ENCODE measurements around the gene CAMK2A. TPM values are rescaled to one million over a fixed set of nuclear protein-coding genes. Genes with fewer than 3 reads are reported as not detected.

Gene CAMK2A
- total and polyA plus RNA-seq, 2 experiments from 2014 or later: 0.18 TPM; not detected in 1

DNA sequence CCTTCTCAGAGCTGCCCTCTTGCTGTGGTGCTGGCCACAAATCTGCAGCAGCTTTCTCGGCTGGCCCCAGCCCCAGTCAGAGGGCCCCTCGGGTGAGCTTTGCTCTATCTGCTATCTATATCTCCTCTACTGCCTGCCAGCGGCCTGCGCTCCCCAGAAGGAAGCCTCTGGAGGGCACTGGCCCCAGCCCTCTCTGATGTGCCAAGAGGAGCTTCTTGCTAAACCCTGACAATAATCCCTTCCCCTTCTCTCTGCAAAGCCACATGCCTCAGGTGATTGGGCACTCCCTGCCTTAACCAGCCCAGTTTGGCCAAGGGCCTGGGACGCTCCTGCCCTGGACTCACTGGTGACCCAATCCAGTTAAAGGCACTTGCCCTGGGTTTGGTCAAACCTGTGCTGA is 42.7 kb downstream of the CAMK2A start:
- H3K27ac Mint-ChIP-seq: no peak overlapping the region

More for the DNA sequence above, 42.7 kb downstream of the CAMK2A start:
- ATAC-seq (no peak), DNase-seq (ENCODE audit: low spot score) (no peak)
- H3K36me3 ChIP-seq (ENCODE audit: insufficient read depth): no peaks in the 10 kb centered on the region
- TF ChIP-seq CREB1 (CRISPR knock-in tag; IDR thresholded peaks at IDR 0.05; ENCODE audit: low read depth) (no peak), EZH2phosphoT487 (IDR thresholded peaks at IDR 0.05; ENCODE audit: unreplicated experiment) (no peak), ZNF331 (CRISPR knock-in tag; IDR thresholded peaks at IDR 0.05; ENCODE audit: low read depth) (no peak), EZH2 (IDR thresholded peaks at IDR 0.05; ENCODE audit: low read depth, unreplicated experiment) (no peak), POLR2AphosphoS5 (IDR thresholded peaks at IDR 0.05; ENCODE audit: low read depth) (no peak), STAT1 (IDR thresholded peaks at IDR 0.05; ENCODE audit: unreplicated experiment) (no peak), ETS1 (IDR thresholded peaks at IDR 0.05) (no peak), NANOG (IDR thresholded peaks at IDR 0.05; ENCODE audit: borderline replicate concordance) (no peak), ZNF114 (CRISPR knock-in tag; IDR thresholded peaks at IDR 0.05) (no peak), JUNB (IDR thresholded peaks at IDR 0.05; ENCODE audit: unreplicated experiment) (no peak), CTCF (conservative IDR thresholded peaks at IDR 0.05; ENCODE audit: low read depth in 2 of 2) (no peak)
- TF ChIP-seq, protein P1, sequence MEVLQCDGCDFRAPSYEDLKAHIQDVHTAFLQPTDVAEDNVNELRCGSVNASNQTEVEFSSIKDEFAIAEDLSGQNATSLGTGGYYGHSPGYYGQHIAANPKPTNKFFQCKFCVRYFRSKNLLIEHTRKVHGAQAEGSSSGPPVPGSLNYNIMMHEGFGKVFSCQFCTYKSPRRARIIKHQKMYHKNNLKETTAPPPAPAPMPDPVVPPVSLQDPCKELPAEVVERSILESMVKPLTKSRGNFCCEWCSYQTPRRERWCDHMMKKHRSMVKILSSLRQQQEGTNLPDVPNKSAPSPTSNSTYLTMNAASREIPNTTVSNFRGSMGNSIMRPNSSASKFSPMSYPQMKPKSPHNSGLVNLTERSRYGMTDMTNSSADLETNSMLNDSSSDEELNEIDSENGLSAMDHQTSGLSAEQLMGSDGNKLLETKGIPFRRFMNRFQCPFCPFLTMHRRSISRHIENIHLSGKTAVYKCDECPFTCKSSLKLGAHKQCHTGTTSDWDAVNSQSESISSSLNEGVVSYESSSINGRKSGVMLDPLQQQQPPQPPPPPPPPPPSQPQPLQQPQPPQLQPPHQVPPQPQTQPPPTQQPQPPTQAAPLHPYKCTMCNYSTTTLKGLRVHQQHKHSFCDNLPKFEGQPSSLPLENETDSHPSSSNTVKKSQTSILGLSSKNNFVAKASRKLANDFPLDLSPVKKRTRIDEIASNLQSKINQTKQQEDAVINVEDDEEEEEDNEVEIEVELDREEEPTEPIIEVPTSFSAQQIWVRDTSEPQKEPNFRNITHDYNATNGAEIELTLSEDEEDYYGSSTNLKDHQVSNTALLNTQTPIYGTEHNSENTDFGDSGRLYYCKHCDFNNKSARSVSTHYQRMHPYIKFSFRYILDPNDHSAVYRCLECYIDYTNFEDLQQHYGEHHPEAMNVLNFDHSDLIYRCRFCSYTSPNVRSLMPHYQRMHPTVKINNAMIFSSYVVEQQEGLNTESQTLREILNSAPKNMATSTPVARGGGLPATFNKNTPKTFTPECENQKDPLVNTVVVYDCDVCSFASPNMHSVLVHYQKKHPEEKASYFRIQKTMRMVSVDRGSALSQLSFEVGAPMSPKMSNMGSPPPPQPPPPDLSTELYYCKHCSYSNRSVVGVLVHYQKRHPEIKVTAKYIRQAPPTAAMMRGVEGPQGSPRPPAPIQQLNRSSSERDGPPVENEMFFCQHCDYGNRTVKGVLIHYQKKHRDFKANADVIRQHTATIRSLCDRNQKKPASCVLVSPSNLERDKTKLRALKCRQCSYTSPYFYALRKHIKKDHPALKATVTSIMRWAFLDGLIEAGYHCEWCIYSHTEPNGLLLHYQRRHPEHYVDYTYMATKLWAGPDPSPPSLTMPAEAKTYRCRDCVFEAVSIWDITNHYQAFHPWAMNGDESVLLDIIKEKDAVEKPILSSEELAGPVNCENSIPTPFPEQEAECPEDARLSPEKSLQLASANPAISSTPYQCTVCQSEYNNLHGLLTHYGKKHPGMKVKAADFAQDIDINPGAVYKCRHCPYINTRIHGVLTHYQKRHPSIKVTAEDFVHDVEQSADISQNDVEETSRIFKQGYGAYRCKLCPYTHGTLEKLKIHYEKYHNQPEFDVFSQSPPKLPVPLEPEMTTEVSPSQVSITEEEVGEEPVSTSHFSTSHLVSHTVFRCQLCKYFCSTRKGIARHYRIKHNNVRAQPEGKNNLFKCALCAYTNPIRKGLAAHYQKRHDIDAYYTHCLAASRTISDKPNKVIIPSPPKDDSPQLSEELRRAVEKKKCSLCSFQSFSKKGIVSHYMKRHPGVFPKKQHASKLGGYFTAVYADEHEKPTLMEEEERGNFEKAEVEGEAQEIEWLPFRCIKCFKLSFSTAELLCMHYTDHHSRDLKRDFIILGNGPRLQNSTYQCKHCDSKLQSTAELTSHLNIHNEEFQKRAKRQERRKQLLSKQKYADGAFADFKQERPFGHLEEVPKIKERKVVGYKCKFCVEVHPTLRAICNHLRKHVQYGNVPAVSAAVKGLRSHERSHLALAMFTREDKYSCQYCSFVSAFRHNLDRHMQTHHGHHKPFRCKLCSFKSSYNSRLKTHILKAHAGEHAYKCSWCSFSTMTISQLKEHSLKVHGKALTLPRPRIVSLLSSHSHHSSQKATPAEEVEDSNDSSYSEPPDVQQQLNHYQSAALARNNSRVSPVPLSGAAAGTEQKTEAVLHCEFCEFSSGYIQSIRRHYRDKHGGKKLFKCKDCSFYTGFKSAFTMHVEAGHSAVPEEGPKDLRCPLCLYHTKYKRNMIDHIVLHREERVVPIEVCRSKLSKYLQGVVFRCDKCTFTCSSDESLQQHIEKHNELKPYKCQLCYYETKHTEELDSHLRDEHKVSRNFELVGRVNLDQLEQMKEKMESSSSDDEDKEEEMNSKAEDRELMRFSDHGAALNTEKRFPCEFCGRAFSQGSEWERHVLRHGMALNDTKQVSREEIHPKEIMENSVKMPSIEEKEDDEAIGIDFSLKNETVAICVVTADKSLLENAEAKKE (CRISPR knock-in tag; IDR thresholded peaks at IDR 0.05): no peak
- TF ChIP-seq, protein P2, sequence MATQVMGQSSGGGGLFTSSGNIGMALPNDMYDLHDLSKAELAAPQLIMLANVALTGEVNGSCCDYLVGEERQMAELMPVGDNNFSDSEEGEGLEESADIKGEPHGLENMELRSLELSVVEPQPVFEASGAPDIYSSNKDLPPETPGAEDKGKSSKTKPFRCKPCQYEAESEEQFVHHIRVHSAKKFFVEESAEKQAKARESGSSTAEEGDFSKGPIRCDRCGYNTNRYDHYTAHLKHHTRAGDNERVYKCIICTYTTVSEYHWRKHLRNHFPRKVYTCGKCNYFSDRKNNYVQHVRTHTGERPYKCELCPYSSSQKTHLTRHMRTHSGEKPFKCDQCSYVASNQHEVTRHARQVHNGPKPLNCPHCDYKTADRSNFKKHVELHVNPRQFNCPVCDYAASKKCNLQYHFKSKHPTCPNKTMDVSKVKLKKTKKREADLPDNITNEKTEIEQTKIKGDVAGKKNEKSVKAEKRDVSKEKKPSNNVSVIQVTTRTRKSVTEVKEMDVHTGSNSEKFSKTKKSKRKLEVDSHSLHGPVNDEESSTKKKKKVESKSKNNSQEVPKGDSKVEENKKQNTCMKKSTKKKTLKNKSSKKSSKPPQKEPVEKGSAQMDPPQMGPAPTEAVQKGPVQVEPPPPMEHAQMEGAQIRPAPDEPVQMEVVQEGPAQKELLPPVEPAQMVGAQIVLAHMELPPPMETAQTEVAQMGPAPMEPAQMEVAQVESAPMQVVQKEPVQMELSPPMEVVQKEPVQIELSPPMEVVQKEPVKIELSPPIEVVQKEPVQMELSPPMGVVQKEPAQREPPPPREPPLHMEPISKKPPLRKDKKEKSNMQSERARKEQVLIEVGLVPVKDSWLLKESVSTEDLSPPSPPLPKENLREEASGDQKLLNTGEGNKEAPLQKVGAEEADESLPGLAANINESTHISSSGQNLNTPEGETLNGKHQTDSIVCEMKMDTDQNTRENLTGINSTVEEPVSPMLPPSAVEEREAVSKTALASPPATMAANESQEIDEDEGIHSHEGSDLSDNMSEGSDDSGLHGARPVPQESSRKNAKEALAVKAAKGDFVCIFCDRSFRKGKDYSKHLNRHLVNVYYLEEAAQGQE (IDR thresholded peaks at IDR 0.05; ENCODE audit: unreplicated experiment): no peak
- no peaks in the 10 kb centered on the region for H3K9me3 Mint-ChIP-seq
- peaks cover 8% of the 10 kb centered on the region for H3K27me3 Mint-ChIP-seq (ENCODE audit: insufficient read depth, low read depth, poor library complexity)
- H3K79me2 ChIP-seq (replicated peaks; ENCODE audit: insufficient read depth): no peaks in the 10 kb centered on the region
- H3K4me2 ChIP-seq: no peak overlapping the region
- no peak overlapping the region for H3K4me3 Mint-ChIP-seq
- no peaks in the 10 kb centered on the region for H3K9me2 ChIP-seq (ENCODE audit: insufficient read depth)
- H3K4me1 Mint-ChIP-seq: peaks cover 2% of the 10 kb centered on the region; the same call in 1 of the 3 replicates
- H3F3A ChIP-seq (replicated peaks; ENCODE audit: low read depth): no peaks in the 10 kb centered on the region
- H2AFZ ChIP-seq: no peak overlapping the region
- H3K27ac ChIP-seq (ENCODE audit: low read depth): no peak overlapping the region
- no peak overlapping the region for H3K4me3 ChIP-seq
- no peaks in the 10 kb centered on the region for H3K36me3 Mint-ChIP-seq (ENCODE audit: low read depth)
- H3K27me3 ChIP-seq (ENCODE audit: insufficient read depth): no peaks in the 10 kb centered on the region
- H4K20me1 ChIP-seq (replicated peaks; ENCODE audit: insufficient read depth): no peaks in the 10 kb centered on the region
- H3K4me1 ChIP-seq (ENCODE audit: insufficient read depth): no peaks in the 10 kb centered on the region
